Ascending aorta (tissue), 2 donors: ENCODE results near the gene RUNX3. TPM values are rescaled to one million over a fixed set of nuclear protein-coding genes. Genes with fewer than 3 reads are reported as not detected.

Source experiments
- DNase-seq, 2 donors: peaks; one replicate each; pipeline ENCODE4 v3.0.0-alpha.2; 2019; ENCODE audit warnings: low spot score in 2 of 2
- H3K27ac ChIP-seq, 2 donors: fragments of 200-600 bp; sonication (generic); one replicate each; pipeline ENCODE4 v1.5.1; 2016 to 2017; ENCODE audit warnings: mild to moderate bottlenecking in 1 of 2
- H3K27me3 ChIP-seq: fragments of 200-600 bp; sonication (generic); one replicate; pipeline ENCODE4 v1.5.1; 2017
- H3K36me3 ChIP-seq, 2 donors: fragments of 200-600 bp; sonication (generic); one replicate each; pipeline ENCODE4 v1.5.1; 2016
- H3K4me1 ChIP-seq, 2 donors: fragments of 200-600 bp; sonication (generic); one replicate each; pipeline ENCODE4 v1.5.1; 2016 to 2017; ENCODE audit warnings: mild to moderate bottlenecking in 1 of 2
- H3K4me3 ChIP-seq, 2 donors: fragments of 200-600 bp; sonication (generic); one replicate each; pipeline ENCODE4 v1.5.1; 2016 to 2017; ENCODE audit warnings: mild to moderate bottlenecking in 1 of 2
- H3K9me3 ChIP-seq, 2 donors: fragments of 200-600 bp; sonication (generic); one replicate each; pipeline ENCODE4 v1.5.1; 2016
- intact Hi-C: fragments of 100-400 bp; cut with DNase I; formaldehyde crosslinking; loops from one replicate; pipeline ENCODE4 v1.15.1; 2023
- total RNA-seq: library from RNA; depleted of rRNA; stranded (reverse); fragments of >200 nt; gene quantifications from one replicate; pipeline ENCODE4 v1.1.0, GENCODE V29; 2016
- TF ChIP-seq, protein P1 (sequence below), 3 experiments: fragments of 200-600 bp in 2 of 3; fragments of 450-650 bp in 1 of 3; sonication (generic) in 2 of 3; IDR thresholded peaks; one replicate each; pipeline ENCODE4 v1.5.1; 2016 to 2019; ENCODE audit warnings: antibody characterized with exemption in 3 of 3, mild to moderate bottlenecking in 1 of 3, moderate library complexity in 1 of 3

Gene RUNX3
- total RNA-seq, 1 donor from 2014 or later = 0.21 TPM

GRCh38 chr1:24849672-24850295, 80.3 kb downstream of the RUNX3 start:
- DNase-seq = no peak
- H3K4me3 ChIP-seq = no peak overlapping the region
- H3K27me3 ChIP-seq = no peaks in the 10 kb centered on the region
- peaks cover 6 to 17% of the 10 kb centered on the region in 2 donors for H3K36me3 ChIP-seq
- no peaks in the 10 kb centered on the region for H3K9me3 ChIP-seq
- H3K27ac ChIP-seq = no peak overlapping the region
- intact Hi-C loops = loop anchor here (5.0 kb wide), 1 partner anchor 358 kb away; no protein-coding TSS in a partner anchor
- TF ChIP-seq, protein P1, sequence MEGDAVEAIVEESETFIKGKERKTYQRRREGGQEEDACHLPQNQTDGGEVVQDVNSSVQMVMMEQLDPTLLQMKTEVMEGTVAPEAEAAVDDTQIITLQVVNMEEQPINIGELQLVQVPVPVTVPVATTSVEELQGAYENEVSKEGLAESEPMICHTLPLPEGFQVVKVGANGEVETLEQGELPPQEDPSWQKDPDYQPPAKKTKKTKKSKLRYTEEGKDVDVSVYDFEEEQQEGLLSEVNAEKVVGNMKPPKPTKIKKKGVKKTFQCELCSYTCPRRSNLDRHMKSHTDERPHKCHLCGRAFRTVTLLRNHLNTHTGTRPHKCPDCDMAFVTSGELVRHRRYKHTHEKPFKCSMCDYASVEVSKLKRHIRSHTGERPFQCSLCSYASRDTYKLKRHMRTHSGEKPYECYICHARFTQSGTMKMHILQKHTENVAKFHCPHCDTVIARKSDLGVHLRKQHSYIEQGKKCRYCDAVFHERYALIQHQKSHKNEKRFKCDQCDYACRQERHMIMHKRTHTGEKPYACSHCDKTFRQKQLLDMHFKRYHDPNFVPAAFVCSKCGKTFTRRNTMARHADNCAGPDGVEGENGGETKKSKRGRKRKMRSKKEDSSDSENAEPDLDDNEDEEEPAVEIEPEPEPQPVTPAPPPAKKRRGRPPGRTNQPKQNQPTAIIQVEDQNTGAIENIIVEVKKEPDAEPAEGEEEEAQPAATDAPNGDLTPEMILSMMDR (IDR thresholded peaks at IDR 0.05) = peak in 1 of 3 experiments; percentile 19
- H3K4me1 ChIP-seq = peaks cover 0 to 14% of the 10 kb centered on the region in 2 donors

Other genes with a start within 250 kb of the RUNX3 start
- 494 TPM for gene CLIC4, start 184.8 kb downstream of the RUNX3 start, total RNA-seq